PC-3 (cell line): Measurements from ENCODE around the gene TTLL4.

Source experiments
- EZH2phosphoT487 ChIP-seq: fragments of 300-600 bp; sonication (generic); IDR thresholded peaks from 2 replicates; pipeline ENCODE4 v1.6.1; 2018; ENCODE audit warnings: mild to moderate bottlenecking, antibody characterized with exemption, low read length, borderline replicate concordance
- TF ChIP-seq, protein P1 (sequence below): fragments of 300-600 bp; sonication (generic); conservative IDR thresholded peaks from 2 replicates; pipeline ENCODE4 v1.5.1; 2017; ENCODE audit warnings: antibody characterized with exemption, low read depth, mild to moderate bottlenecking, low read length

GRCh38 chr2:218792433-218792832 is 81.8 kb downstream of the TTLL4 start:
- TF ChIP-seq EZH2phosphoT487 = no peak
- TF ChIP-seq, protein P1, sequence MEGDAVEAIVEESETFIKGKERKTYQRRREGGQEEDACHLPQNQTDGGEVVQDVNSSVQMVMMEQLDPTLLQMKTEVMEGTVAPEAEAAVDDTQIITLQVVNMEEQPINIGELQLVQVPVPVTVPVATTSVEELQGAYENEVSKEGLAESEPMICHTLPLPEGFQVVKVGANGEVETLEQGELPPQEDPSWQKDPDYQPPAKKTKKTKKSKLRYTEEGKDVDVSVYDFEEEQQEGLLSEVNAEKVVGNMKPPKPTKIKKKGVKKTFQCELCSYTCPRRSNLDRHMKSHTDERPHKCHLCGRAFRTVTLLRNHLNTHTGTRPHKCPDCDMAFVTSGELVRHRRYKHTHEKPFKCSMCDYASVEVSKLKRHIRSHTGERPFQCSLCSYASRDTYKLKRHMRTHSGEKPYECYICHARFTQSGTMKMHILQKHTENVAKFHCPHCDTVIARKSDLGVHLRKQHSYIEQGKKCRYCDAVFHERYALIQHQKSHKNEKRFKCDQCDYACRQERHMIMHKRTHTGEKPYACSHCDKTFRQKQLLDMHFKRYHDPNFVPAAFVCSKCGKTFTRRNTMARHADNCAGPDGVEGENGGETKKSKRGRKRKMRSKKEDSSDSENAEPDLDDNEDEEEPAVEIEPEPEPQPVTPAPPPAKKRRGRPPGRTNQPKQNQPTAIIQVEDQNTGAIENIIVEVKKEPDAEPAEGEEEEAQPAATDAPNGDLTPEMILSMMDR = no peak
